ENCODE measurements around the gene TNRC6A.
A peak's percentile ranks its signal among the peaks of the same experiment; 100 is the strongest.
"Not testable (repeated sequence)": the region's sequence is repeated elsewhere in the genome, so short reads cannot be mapped to it uniquely, and the experiment has no call there.

TNRC6A gene

DNA sequence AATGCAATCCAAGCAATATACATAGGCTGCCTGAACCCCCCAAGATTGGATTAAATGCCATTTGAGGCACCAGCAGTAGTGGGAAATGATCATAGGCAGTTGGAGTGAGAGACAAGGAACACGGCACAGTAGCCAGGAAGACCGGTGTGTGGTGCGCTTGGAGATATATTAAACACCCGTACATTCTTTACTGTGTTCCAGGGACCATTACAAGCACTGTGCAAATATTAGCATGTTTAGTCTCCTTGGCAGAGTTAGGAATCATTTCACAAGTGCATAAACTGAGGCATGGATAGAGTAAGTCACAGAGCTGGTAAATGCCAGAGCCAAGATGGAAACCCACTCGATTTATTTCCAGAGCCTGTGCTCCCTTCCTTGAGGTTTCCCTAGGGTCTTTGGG lies 31.1 kb upstream of the TNRC6A start:
- Histone ChIP-seq H3K27ac (ENCODE audit: low read depth, low read length) (no peak overlapping the region), H3K36me3 (ENCODE audit: control insufficient read depth, insufficient read depth, low read length) (no peaks in the 10 kb centered on the region), H3K4me1 (ENCODE audit: control insufficient read depth, insufficient read depth, low read length) (peaks cover 9% of the 10 kb centered on the region; the same call in 1 of the 2 replicates), H3K9ac (ENCODE audit: low read depth, low read length) (no peak overlapping the region), H3K9me3 (ENCODE audit: control insufficient read depth, insufficient read depth, low read length) (no peaks in the 10 kb centered on the region), H3K4me3 (ENCODE audit: low read depth, low read length) (no peak overlapping the region), H3K27me3 (ENCODE audit: control insufficient read depth, insufficient read depth, low read length) (no peaks in the 10 kb centered on the region)

DNA sequence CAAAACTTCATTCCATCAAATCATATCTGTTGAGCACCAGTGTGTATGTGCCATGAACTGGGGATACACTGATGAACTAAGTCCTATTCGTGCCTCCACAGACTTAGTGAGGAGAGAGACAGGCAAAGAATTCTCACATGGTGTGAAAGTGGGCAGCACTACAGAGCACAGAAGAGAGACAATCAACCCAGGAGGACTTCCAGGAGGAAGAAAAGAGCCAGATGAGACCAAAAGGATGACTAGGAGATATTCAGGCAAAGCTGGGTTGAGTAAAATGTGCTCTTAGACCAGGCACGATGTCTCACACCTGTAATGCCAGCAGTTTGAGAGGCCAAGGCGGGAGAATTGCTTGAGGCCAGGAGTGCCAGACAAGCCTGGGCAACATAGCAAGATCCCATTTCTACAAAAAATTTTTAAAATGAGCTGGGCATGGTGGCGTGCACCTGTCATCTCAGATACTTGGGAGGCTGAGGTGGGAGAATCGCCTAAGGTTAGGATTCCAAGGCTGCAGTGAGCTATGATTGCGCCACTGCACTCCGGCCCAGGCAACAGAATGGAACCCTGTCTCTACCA lies 30.2 kb upstream of the TNRC6A start:
- Histone ChIP-seq H3K27me3 (ENCODE audit: control insufficient read depth, insufficient read depth, low read length) (no peaks in the 10 kb centered on the region), H3K4me3 (ENCODE audit: low read depth, low read length) (no peak overlapping the region), H3K9me3 (ENCODE audit: control insufficient read depth, insufficient read depth, low read length) (no peaks in the 10 kb centered on the region), H3K4me1 (ENCODE audit: control insufficient read depth, insufficient read depth, low read length) (peaks cover 9% of the 10 kb centered on the region; the same call in 1 of the 2 replicates), H3K9ac (ENCODE audit: low read depth, low read length) (no peak overlapping the region), H3K36me3 (ENCODE audit: control insufficient read depth, insufficient read depth, low read length) (no peaks in the 10 kb centered on the region), H3K27ac (ENCODE audit: low read depth, low read length) (no peak overlapping the region)

DNA sequence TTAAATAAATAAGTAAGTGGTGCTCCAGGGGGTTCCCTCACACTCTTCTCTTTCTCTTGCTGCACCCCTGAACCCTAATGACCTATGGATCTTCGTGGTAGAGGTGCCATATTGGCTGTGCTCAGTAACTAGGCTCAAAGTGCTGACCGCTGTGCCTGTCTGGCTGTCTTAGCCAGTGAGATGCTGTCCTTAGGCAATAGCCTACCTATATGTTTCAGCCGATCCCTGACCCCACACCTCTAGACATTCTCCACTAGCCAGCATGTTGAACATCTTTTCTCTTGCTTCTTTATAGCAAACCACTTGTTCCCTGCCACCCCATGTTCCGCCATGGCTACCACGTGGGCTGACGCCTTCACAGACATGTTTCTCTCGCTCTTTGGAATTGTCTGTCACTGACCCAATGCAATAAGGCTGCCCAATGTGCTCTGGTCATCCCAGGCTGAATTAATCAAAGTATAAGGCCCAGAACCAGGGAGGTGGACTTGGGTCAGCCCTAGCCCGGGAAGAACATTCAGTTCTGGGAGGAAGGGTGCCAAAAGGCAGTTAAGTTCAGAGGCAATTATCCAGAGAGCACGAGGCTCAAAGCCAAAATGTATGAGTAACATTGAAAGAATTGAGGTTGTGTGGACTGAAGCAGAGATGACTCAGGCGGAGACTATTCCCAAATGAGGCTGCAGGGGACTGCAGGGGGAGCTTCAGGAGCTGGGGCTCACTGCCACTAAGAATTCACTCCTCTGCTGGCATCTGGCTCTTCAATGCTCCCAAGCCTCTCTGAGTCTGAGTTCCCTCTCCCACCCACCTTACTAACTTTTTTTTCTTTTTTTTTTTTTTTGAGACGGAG lies 28.7 kb upstream of the TNRC6A start:
- Histone ChIP-seq H3K4me3 (ENCODE audit: low read depth, low read length) (no peak overlapping the region), H3K9ac (ENCODE audit: low read depth, low read length) (no peak overlapping the region)

GRCh38 chr16:24701521-24701951 lies 27.9 kb upstream of the TNRC6A start:
- Histone ChIP-seq H3K9ac (ENCODE audit: low read depth, low read length) (no peak overlapping the region), H3K27ac (ENCODE audit: low read depth, low read length) (no peak overlapping the region), H3K4me1 (ENCODE audit: control insufficient read depth, insufficient read depth, low read length) (peaks cover 9% of the 10 kb centered on the region; the same call in 1 of the 2 replicates), H3K9me3 (ENCODE audit: control insufficient read depth, insufficient read depth, low read length) (no peaks in the 10 kb centered on the region), H3K27me3 (ENCODE audit: control insufficient read depth, insufficient read depth, low read length) (no peaks in the 10 kb centered on the region), H3K4me3 (ENCODE audit: low read depth, low read length) (no peak overlapping the region), H3K36me3 (ENCODE audit: control insufficient read depth, insufficient read depth, low read length) (no peaks in the 10 kb centered on the region)

More for the DNA sequence above, 28.7 kb upstream of the TNRC6A start:
- H3K27ac ChIP-seq (ENCODE audit: low read depth, low read length): peak overlapping the region; percentile 85
- H3K36me3 ChIP-seq (ENCODE audit: control insufficient read depth, insufficient read depth, low read length): no peaks in the 10 kb centered on the region
- peaks cover 9% of the 10 kb centered on the region; the same call in 1 of the 2 replicates for H3K4me1 ChIP-seq (ENCODE audit: control insufficient read depth, insufficient read depth, low read length)
- no peaks in the 10 kb centered on the region for H3K9me3 ChIP-seq (ENCODE audit: control insufficient read depth, insufficient read depth, low read length)
- no peaks in the 10 kb centered on the region for H3K27me3 ChIP-seq (ENCODE audit: control insufficient read depth, insufficient read depth, low read length)

- H3K4me3 ChIP-seq (ENCODE audit: low read depth, low read length); H3K9me3 ChIP-seq (ENCODE audit: control insufficient read depth, insufficient read depth, low read length); H3K27ac ChIP-seq (ENCODE audit: low read depth, low read length); H3K36me3 ChIP-seq (ENCODE audit: control insufficient read depth, insufficient read depth, low read length); H3K9ac ChIP-seq (ENCODE audit: low read depth, low read length); H3K27me3 ChIP-seq (ENCODE audit: control insufficient read depth, insufficient read depth, low read length); H3K4me1 ChIP-seq (ENCODE audit: control insufficient read depth, insufficient read depth, low read length): not testable (repeated sequence)
These were observed 21.7 kb upstream of the TNRC6A start for GRCh38 chr16:24707760-24708159.

DNA sequence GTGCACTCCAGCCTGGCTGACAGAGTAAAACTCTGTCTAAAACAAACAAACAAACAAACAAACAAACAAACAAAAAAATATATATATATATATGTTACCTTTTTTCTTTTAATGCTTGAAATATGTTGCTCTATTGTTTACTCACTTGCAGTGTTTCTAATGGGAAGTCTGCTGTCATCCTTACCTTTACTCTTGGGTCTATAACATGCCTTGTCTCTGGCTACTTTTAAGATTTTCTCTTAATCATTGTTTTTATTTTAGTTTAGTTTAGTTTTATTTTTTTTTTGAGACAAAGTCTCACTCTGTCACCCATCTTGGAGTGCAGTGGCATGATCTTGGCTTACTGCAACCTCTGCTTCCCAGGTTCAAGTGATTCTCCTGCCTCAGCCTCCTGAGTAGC lies 16.1 kb upstream of the TNRC6A start:
- H3K4me1 ChIP-seq (ENCODE audit: control insufficient read depth, insufficient read depth, low read length): no peaks in the 10 kb centered on the region
- H3K36me3 ChIP-seq (ENCODE audit: control insufficient read depth, insufficient read depth, low read length): no peaks in the 10 kb centered on the region
- H3K9me3 ChIP-seq (ENCODE audit: control insufficient read depth, insufficient read depth, low read length): peaks cover 5% of the 10 kb centered on the region
- H3K4me3 ChIP-seq (ENCODE audit: low read depth, low read length): no peak overlapping the region
- no peaks in the 10 kb centered on the region for H3K27me3 ChIP-seq (ENCODE audit: control insufficient read depth, insufficient read depth, low read length)
- no peak overlapping the region for H3K9ac ChIP-seq (ENCODE audit: low read depth, low read length)
- H3K27ac ChIP-seq (ENCODE audit: low read depth, low read length): no peak overlapping the region

DNA sequence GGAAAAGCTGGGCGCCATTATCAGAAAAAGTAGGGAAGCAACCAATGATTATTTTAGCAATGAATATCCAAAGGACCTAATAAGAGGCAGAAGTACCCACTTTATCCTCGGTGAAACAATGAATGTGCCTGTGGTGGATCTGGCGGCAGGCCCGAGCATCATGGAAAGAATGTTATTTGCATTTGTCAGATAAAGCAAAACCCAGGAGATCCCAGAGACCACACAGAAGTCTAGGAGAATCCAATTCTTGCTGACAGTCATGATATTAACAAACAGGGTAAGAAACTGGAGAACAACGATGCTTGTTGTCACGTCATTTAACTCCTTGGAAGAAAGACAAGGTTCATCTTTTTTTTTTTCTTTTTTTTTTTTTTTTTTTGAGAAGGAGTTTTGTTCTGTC lies 12.0 kb upstream of the TNRC6A start:
- no peaks in the 10 kb centered on the region for H3K36me3 ChIP-seq (ENCODE audit: control insufficient read depth, insufficient read depth, low read length)

GRCh38 chr16:24718967-24719521 lies 10.4 kb upstream of the TNRC6A start:
- H3K36me3 ChIP-seq (ENCODE audit: control insufficient read depth, insufficient read depth, low read length): no peaks in the 10 kb centered on the region
- H3K9me3 ChIP-seq (ENCODE audit: control insufficient read depth, insufficient read depth, low read length): peaks cover under 1% of the 10 kb centered on the region; the same call in 1 of the 2 replicates
- no peaks in the 10 kb centered on the region for H3K27me3 ChIP-seq (ENCODE audit: control insufficient read depth, insufficient read depth, low read length)
- no peak overlapping the region for H3K9ac ChIP-seq (ENCODE audit: low read depth, low read length)
- H3K4me3 ChIP-seq (ENCODE audit: low read depth, low read length): no peak overlapping the region
- H3K4me1 ChIP-seq (ENCODE audit: control insufficient read depth, insufficient read depth, low read length): no peaks in the 10 kb centered on the region
- H3K27ac ChIP-seq (ENCODE audit: low read depth, low read length): no peak overlapping the region

More for the DNA sequence above, 12.0 kb upstream of the TNRC6A start:
- Histone ChIP-seq H3K27ac (ENCODE audit: low read depth, low read length) (no peak overlapping the region), H3K9me3 (ENCODE audit: control insufficient read depth, insufficient read depth, low read length) (peaks cover 5% of the 10 kb centered on the region), H3K27me3 (ENCODE audit: control insufficient read depth, insufficient read depth, low read length) (no peaks in the 10 kb centered on the region), H3K9ac (ENCODE audit: low read depth, low read length) (no peak overlapping the region), H3K4me1 (ENCODE audit: control insufficient read depth, insufficient read depth, low read length) (no peaks in the 10 kb centered on the region), H3K4me3 (ENCODE audit: low read depth, low read length) (no peak overlapping the region)

DNA sequence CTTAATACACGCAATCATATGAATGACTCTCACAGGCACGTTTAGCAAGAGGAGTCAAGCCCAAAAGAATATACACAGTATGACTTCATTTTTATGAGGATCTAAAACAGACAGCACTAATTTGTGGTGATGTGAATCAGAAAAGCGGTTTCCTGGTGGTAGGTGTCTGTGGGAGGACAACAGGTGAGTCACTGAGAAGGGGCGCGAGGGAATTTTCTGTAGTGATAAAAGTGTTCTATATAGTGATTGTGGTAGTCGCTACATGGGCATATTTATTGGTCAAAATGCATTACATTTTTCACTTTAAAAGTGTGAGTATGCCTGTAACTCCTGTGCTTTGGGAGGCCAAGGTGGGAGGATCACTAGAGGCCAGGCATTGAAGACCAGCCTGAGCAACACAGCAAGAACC lies 7.6 kb upstream of the TNRC6A start:
- Histone ChIP-seq H3K9ac (ENCODE audit: low read depth, low read length) (no peak overlapping the region), H3K9me3 (ENCODE audit: control insufficient read depth, insufficient read depth, low read length) (no peaks in the 10 kb centered on the region), H3K4me1 (ENCODE audit: control insufficient read depth, insufficient read depth, low read length) (no peaks in the 10 kb centered on the region), H3K36me3 (ENCODE audit: control insufficient read depth, insufficient read depth, low read length) (no peaks in the 10 kb centered on the region), H3K27ac (ENCODE audit: low read depth, low read length) (no peak overlapping the region), H3K27me3 (ENCODE audit: control insufficient read depth, insufficient read depth, low read length) (no peaks in the 10 kb centered on the region), H3K4me3 (ENCODE audit: low read depth, low read length) (no peak overlapping the region)

DNA sequence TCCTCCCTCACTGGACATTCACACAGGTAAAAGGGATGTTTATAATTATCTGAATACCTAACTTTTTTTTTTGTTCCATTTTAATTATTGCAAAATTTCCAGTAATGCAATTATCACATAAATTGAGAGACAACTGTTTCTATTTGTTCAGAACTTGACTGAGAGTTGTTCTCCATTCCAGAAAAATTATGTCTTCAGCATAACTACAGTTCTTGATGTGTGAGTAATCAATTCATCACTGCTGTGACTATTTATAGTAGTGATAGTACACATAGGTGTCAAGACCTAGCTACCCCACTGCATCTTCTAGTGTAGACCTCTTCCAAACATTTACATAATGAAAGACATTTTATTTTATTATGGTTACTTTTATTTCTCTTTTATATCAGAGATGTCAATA lies 5.8 kb upstream of the TNRC6A start:
- H3K4me3 ChIP-seq (ENCODE audit: low read depth, low read length): no peak overlapping the region
- no peaks in the 10 kb centered on the region for H3K27me3 ChIP-seq (ENCODE audit: control insufficient read depth, insufficient read depth, low read length)
- no peak overlapping the region for H3K9ac ChIP-seq (ENCODE audit: low read depth, low read length)
- H3K27ac ChIP-seq (ENCODE audit: low read depth, low read length): no peak overlapping the region
- H3K4me1 ChIP-seq (ENCODE audit: control insufficient read depth, insufficient read depth, low read length): peaks cover 3% of the 10 kb centered on the region
- no peaks in the 10 kb centered on the region for H3K9me3 ChIP-seq (ENCODE audit: control insufficient read depth, insufficient read depth, low read length)
- no peaks in the 10 kb centered on the region for H3K36me3 ChIP-seq (ENCODE audit: control insufficient read depth, insufficient read depth, low read length)

GRCh38 chr16:24728011-24728410 lies 1.4 kb upstream of the TNRC6A start:
- Histone ChIP-seq H3K9me3 (ENCODE audit: control insufficient read depth, insufficient read depth, low read length) (no peaks in the 10 kb centered on the region), H3K4me3 (ENCODE audit: low read depth, low read length) (no peak overlapping the region), H3K9ac (ENCODE audit: low read depth, low read length) (no peak overlapping the region), H3K27ac (ENCODE audit: low read depth, low read length) (no peak overlapping the region), H3K27me3 (ENCODE audit: control insufficient read depth, insufficient read depth, low read length) (no peaks in the 10 kb centered on the region), H3K36me3 (ENCODE audit: control insufficient read depth, insufficient read depth, low read length) (peaks cover 14% of the 10 kb centered on the region), H3K4me1 (ENCODE audit: control insufficient read depth, insufficient read depth, low read length) (peaks cover 24% of the 10 kb centered on the region)
